Naive thymus-derived CD4-positive, alpha-beta T cell (primary cell): ENCODE data around the gene ZNF285. TPM values are rescaled to one million over a fixed set of nuclear protein-coding genes. Genes with fewer than 3 reads are reported as not detected.
A peak's percentile ranks its signal among the peaks of the same experiment; 100 is the strongest.
"Not testable (repeated sequence)": the region's sequence is repeated elsewhere in the genome, so short reads cannot be mapped to it uniquely, and the experiment has no call there.

Experiments used
- ATAC-seq: fragments of 150-1000 bp; cut with Tn5 transposase; 2 replicates; pipeline ENCODE4 v1.10.0; 2021; ENCODE audit warnings: mild to moderate bottlenecking, moderate library complexity
- CTCF ChIA-PET: fragments of 350-600 bp; sonication (Branson Sonifier 250); formaldehyde crosslinking; loops from one replicate; lab custom pipeline; 2021; ENCODE audit warnings: antibody characterized with exemption; lab: Charles Lee
- POLR2A ChIA-PET: fragments of 350-600 bp; sonication (Branson Sonifier 250); formaldehyde crosslinking; loops from one replicate; lab custom pipeline; 2021; ENCODE audit warnings: antibody characterized with exemption, inconsistent platforms; lab: Charles Lee
- DNase-seq, 9 donors: peaks; one replicate each; pipeline versions ENCODE4 v3.0.0 to v3.0.0-alpha.2; 2020 to 2022; ENCODE audit warnings: mixed read lengths in 1 of 9
- H3K27ac ChIP-seq: one replicate; pipeline ENCODE4 v1.7.0; 2013; ENCODE audit warnings: mild to moderate bottlenecking, low read depth, low read length, moderate library complexity
- H3K27me3 ChIP-seq, 2 donors: one replicate each; pipeline ENCODE4 v1.7.0; 2013; ENCODE audit warnings: low read length in 2 of 2, mild to moderate bottlenecking in 2 of 2, moderate library complexity in 2 of 2; ENCODE audit not compliant: control insufficient read depth in 2 of 2, insufficient read depth in 2 of 2
- H3K36me3 ChIP-seq, 3 experiments: 1 replicate in 2 of 3; 2 replicates in 1 of 3; pipeline ENCODE4 v1.7.0; 2013; ENCODE audit warnings: low read length in 3 of 3, mild to moderate bottlenecking in 3 of 3, moderate library complexity in 1 of 3; ENCODE audit not compliant: insufficient read depth in 3 of 3, control insufficient read depth in 2 of 3
- H3K4me1 ChIP-seq, 2 donors: one replicate each; pipeline ENCODE4 v1.7.0; 2013; ENCODE audit warnings: low read length in 2 of 2, mild to moderate bottlenecking in 2 of 2, moderate library complexity in 1 of 2; ENCODE audit not compliant: control insufficient read depth in 2 of 2, insufficient read depth in 2 of 2
- H3K4me3 ChIP-seq: 2 replicates; pipeline ENCODE4 v1.7.0; 2013; ENCODE audit warnings: mild to moderate bottlenecking, low read length
- H3K9me3 ChIP-seq, 3 experiments: 1 replicate in 2 of 3; 2 replicates in 1 of 3; pipeline ENCODE4 v1.7.0; 2013; ENCODE audit warnings: low read length in 3 of 3; ENCODE audit not compliant: control insufficient read depth in 2 of 3
- H3K27ac Mint-ChIP-seq, 9 donors: one replicate each; pipeline ENCODE4 v1.8.0; 2020 to 2022; ENCODE audit warnings: mixed read lengths in 9 of 9, mild to moderate bottlenecking in 8 of 9, moderate library complexity in 5 of 9, inconsistent platforms in 2 of 9
- H3K27me3 Mint-ChIP-seq, 5 donors: one replicate each; pipeline ENCODE4 v1.8.0; 2021 to 2022; ENCODE audit warnings: mixed read lengths in 5 of 5, mild to moderate bottlenecking in 1 of 5
- H3K36me3 Mint-ChIP-seq, 5 donors: one replicate each; pipeline ENCODE4 v1.8.0; 2020 to 2022; ENCODE audit warnings: mixed read lengths in 5 of 5, mild to moderate bottlenecking in 3 of 5, inconsistent platforms in 1 of 5
- H3K4me1 Mint-ChIP-seq, 7 donors: one replicate each; pipeline ENCODE4 v1.8.0; 2020 to 2022; ENCODE audit warnings: mixed read lengths in 7 of 7, mild to moderate bottlenecking in 3 of 7, inconsistent platforms in 1 of 7
- H3K4me3 Mint-ChIP-seq, 10 donors: one replicate each; pipeline ENCODE4 v1.8.0; 2020 to 2022; ENCODE audit warnings: mild to moderate bottlenecking in 10 of 10, mixed read lengths in 10 of 10, moderate library complexity in 6 of 10, inconsistent platforms in 2 of 10
- H3K9me3 Mint-ChIP-seq, 11 donors: one replicate each; pipeline ENCODE4 v1.8.0; 2020 to 2022; ENCODE audit warnings: mixed read lengths in 11 of 11, mild to moderate bottlenecking in 4 of 11, inconsistent platforms in 1 of 11, moderate library complexity in 1 of 11
- intact Hi-C, 2 donors: fragments of 100-400 bp; cut with micrococcal nuclease; formaldehyde crosslinking; loops; one replicate each; pipeline ENCODE4 v1.15.1; 2023
- polyA plus RNA-seq, 2 donors: library from polyadenylated mRNA; unstranded; fragments of 300-500 nt; fragmentation: Illumina TruSeq; gene quantifications; one replicate each; pipeline ENCODE4 v1.2.3, GENCODE V29; 2021
- total RNA-seq, 6 experiments: library from RNA in 5 of 6; stranded (reverse) in 5 of 6; gene quantifications; 1 replicate in 5 of 6; 2 replicates in 1 of 6; pipeline ENCODE4 v1.2.3 and lab custom pipeline; 2021 to 2026

ZNF285 gene
- total and polyA plus RNA-seq, 7 experiments from 2014 or later, result 0.10 to 5.3 (median 1.8) TPM

DNA sequence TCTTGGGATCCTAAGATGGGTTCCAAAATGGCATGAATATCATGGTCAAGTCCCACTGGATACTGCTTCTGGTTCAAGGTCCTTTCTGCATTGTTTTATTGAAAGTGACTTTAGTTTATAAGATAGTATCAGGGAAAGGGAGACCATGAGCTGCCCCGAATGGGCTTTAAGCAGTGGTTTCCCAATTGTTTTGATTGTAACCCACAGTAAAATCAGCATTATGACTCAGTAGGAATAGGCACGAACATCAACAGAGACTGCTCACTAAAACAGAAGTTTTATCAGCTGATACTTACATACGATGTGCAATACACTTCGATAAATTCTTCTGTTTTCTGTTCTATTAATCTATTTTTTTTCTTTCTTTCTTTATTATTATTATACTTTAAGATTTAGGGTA lies 12.1 kb downstream of the ZNF285 start:
- intact Hi-C loops, H3K27ac ChIP-seq, H3K4me1 Mint-ChIP-seq, DNase-seq, ATAC-seq, H3K27me3 Mint-ChIP-seq, H3K4me3 Mint-ChIP-seq, H3K4me3 ChIP-seq, H3K27me3 ChIP-seq, H3K27ac Mint-ChIP-seq, POLR2A ChIA-PET, H3K4me1 ChIP-seq, CTCF ChIA-PET: not testable (repeated sequence)
- H3K36me3 ChIP-seq, result peaks cover 0 to 27% (median 0%) of the 10 kb centered on the region in 3 experiments
- peaks cover 0 to 39% (median 0%) of the 10 kb centered on the region in 3 experiments for H3K9me3 ChIP-seq
- H3K36me3 Mint-ChIP-seq, result peaks cover 1 to 80% (median 59%) of the 10 kb centered on the region in 5 donors
- H3K9me3 Mint-ChIP-seq, result peaks cover 27 to 88% (median 51%) of the 10 kb centered on the region in 11 donors

- H3K4me3 Mint-ChIP-seq, result no peak overlapping the region
- intact Hi-C loops, result no loop called here
- ATAC-seq (no peak), DNase-seq (no peak)
- Histone ChIP-seq H3K27ac (no peak overlapping the region), H3K4me3 (no peak overlapping the region), H3K9me3 (peaks cover 0 to 13% (median 0%) of the 10 kb centered on the region in 3 experiments), H3K27me3 (no peaks in the 10 kb centered on the region), H3K4me1 (no peaks in the 10 kb centered on the region), H3K36me3 (no peaks in the 10 kb centered on the region)
- no peaks in the 10 kb centered on the region for H3K4me1 Mint-ChIP-seq
- ChIA-PET CTCF (interaction anchor here (0.6 kb wide), 1 partner anchor 1229 kb away, joined by 3 read pairs; no protein-coding TSS in a partner anchor), POLR2A (no interaction called here)
- peaks cover 0 to 22% (median 6%) of the 10 kb centered on the region in 5 donors for H3K36me3 Mint-ChIP-seq
- peaks cover 8 to 94% (median 48%) of the 10 kb centered on the region in 11 donors for H3K9me3 Mint-ChIP-seq
- no peak overlapping the region for H3K27ac Mint-ChIP-seq
- H3K27me3 Mint-ChIP-seq, result no peaks in the 10 kb centered on the region
Measured at GRCh38 chr19:44374789-44375188, 26.6 kb downstream of the ZNF285 start.

GRCh38 chr19:44371815-44372480 lies 29.5 kb downstream of the ZNF285 start:
- no peak overlapping the region for H3K4me3 ChIP-seq
- H3K4me1 ChIP-seq, result no peaks in the 10 kb centered on the region
- DNase-seq (no peak), ATAC-seq (no peak)
- intact Hi-C loops, result no loop called here
- Mint-ChIP-seq H3K27me3 (peaks cover 0 to 9% (median 0%) of the 10 kb centered on the region in 5 donors), H3K4me1 (no peaks in the 10 kb centered on the region), H3K9me3 (peaks cover 13 to 99% (median 48%) of the 10 kb centered on the region in 11 donors), H3K4me3 (no peak overlapping the region), H3K36me3 (peaks cover 0 to 31% (median 6%) of the 10 kb centered on the region in 5 donors), H3K27ac (no peak overlapping the region)
- no peak overlapping the region for H3K27ac ChIP-seq
- ChIA-PET POLR2A (no interaction called here), CTCF (no interaction called here)
- H3K27me3 ChIP-seq, result no peaks in the 10 kb centered on the region
- H3K36me3 ChIP-seq, result no peaks in the 10 kb centered on the region
- H3K9me3 ChIP-seq, result peaks cover 0 to 13% (median 0%) of the 10 kb centered on the region in 3 experiments

DNA sequence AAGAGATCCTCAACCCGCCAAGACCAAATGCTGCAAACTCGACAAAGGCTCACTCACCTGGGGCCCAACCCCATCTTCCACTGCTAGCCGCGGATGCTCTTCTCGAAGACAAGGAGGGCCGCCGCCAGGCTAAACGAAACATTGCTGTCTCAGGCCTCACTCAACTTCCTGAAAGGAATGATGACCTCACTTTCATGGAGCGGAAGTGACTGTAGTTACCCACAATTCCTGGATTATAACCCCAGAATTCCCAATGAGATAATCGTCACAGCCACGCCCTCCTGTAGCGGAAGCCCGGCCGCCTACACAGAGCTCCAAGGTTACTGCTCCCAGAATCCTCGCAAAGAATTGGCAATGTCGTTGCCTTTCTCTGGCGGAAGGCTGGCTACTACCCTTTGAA lies 34.4 kb downstream of the ZNF285 start:
- ChIA-PET CTCF (interaction anchor here (0.6 kb wide), 1 partner anchor 77 kb away, joined by 3 read pairs; no protein-coding TSS in a partner anchor), POLR2A (no interaction called here)
- no peaks in the 10 kb centered on the region for H3K4me1 Mint-ChIP-seq
- DNase-seq (no peak), ATAC-seq (no peak)
- Histone ChIP-seq H3K27ac (no peak overlapping the region), H3K4me1 (no peaks in the 10 kb centered on the region), H3K4me3 (no peak overlapping the region), H3K9me3 (peaks cover 0 to 3% (median 0%) of the 10 kb centered on the region in 3 experiments), H3K36me3 (no peaks in the 10 kb centered on the region), H3K27me3 (no peaks in the 10 kb centered on the region)
- peaks cover 0 to 20% (median 4%) of the 10 kb centered on the region in 5 donors for H3K36me3 Mint-ChIP-seq
- intact Hi-C loops, result no loop called here
- no peak overlapping the region for H3K27ac Mint-ChIP-seq
- peaks cover 5 to 94% (median 37%) of the 10 kb centered on the region in 11 donors for H3K9me3 Mint-ChIP-seq
- H3K27me3 Mint-ChIP-seq, result peaks cover 0 to 9% (median 5%) of the 10 kb centered on the region in 5 donors
- H3K4me3 Mint-ChIP-seq, result no peak overlapping the region

- Histone ChIP-seq H3K4me3 (peak within 1 kb of the TSS; percentile 37), H3K27me3 (no peaks in the 10 kb centered on the region), H3K36me3 (no peaks in the 10 kb centered on the region), H3K9me3 (peaks cover 0 to 9% (median 0%) of the 10 kb centered on the region in 3 experiments), H3K27ac (no peak within 1 kb of the TSS), H3K4me1 (no peaks in the 10 kb centered on the region)
- POLR2A ChIA-PET, result no interaction called here
- intact Hi-C loops, result no loop called here
- ATAC-seq, result no peak
- peaks cover 0 to 28% (median 20%) of the 10 kb centered on the region in 5 donors for H3K27me3 Mint-ChIP-seq
- peaks cover 13 to 98% (median 51%) of the 10 kb centered on the region in 11 donors for H3K9me3 Mint-ChIP-seq
- H3K27ac Mint-ChIP-seq, result peak within 1 kb of the TSS in 1 of 9 donors; percentile 79
- peak within 1 kb of the TSS in 9 of 10 donors; percentile 36 to 76 (median 64) for H3K4me3 Mint-ChIP-seq
- peaks cover 0 to 13% (median 5%) of the 10 kb centered on the region in 7 donors for H3K4me1 Mint-ChIP-seq
- peaks cover 0 to 22% (median 2%) of the 10 kb centered on the region in 5 donors for H3K36me3 Mint-ChIP-seq
- peak in 1 of 9 donors; percentile 0 for DNase-seq
- CTCF ChIA-PET, result no interaction called here
Measured at GRCh38 chr19:44356383-44357111, 44.9 kb downstream of the ZNF285 start, which contains the start of gene ZNF112. Gene ZNF112, minus strand, starts transcription at chr19:44356680. Its CDS starts 16,141 bp downstream, at chr19:44340539.

GRCh38 chr19:44346556-44346955 lies 54.9 kb downstream of the ZNF285 start:
- H3K36me3 Mint-ChIP-seq, result peaks cover 0 to 11% (median 0%) of the 10 kb centered on the region in 5 donors
- Histone ChIP-seq H3K4me1 (no peaks in the 10 kb centered on the region), H3K36me3 (no peaks in the 10 kb centered on the region), H3K9me3 (peaks cover 0 to 22% (median 0%) of the 10 kb centered on the region in 3 experiments), H3K4me3 (no peak overlapping the region), H3K27ac (no peak overlapping the region), H3K27me3 (no peaks in the 10 kb centered on the region)
- peaks cover 0 to 13% (median 5%) of the 10 kb centered on the region in 5 donors for H3K27me3 Mint-ChIP-seq
- POLR2A ChIA-PET, result no interaction called here
- H3K9me3 Mint-ChIP-seq, result peaks cover 11 to 91% (median 44%) of the 10 kb centered on the region in 11 donors
- DNase-seq (no peak), ATAC-seq (no peak)
- CTCF ChIA-PET, result no interaction called here
- no peak overlapping the region for H3K4me3 Mint-ChIP-seq
- intact Hi-C loops, result no loop called here
- H3K27ac Mint-ChIP-seq, result no peak overlapping the region
- no peaks in the 10 kb centered on the region for H3K4me1 Mint-ChIP-seq
